ENCODE data around the gene CRABP1. TPM values are rescaled to one million over a fixed set of nuclear protein-coding genes. Genes with fewer than 3 reads are reported as not detected.

The CRABP1 gene
- total and polyA plus RNA-seq, 10 donors, result 3.5 to 159 (median 29.8) TPM

DNA sequence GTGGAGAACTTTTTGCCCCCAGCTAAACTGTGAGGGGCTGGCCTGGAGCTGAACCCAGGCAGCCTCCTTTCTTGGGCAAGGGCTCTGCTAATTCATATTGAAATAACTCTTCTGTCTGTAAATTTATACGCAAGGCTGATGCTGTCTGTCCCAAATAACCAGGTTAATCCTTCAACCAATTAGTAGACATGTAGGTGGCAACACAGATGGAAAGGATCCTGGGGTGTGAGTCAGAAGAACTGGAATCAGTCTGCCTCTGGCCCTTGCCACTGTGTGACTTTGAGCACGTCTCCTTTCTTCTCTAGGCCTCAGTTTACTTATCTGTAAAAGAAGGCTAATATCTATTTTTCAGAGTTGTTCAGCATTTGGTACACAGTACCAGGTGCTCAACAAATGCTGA is 49.6 kb downstream of the CRABP1 start:
- TF ChIP-seq POLR2A (IDR thresholded peaks at IDR 0.05) (no peak), POLR2AphosphoS5 (IDR thresholded peaks at IDR 0.05) (no peak)
- TF ChIP-seq, protein P1, sequence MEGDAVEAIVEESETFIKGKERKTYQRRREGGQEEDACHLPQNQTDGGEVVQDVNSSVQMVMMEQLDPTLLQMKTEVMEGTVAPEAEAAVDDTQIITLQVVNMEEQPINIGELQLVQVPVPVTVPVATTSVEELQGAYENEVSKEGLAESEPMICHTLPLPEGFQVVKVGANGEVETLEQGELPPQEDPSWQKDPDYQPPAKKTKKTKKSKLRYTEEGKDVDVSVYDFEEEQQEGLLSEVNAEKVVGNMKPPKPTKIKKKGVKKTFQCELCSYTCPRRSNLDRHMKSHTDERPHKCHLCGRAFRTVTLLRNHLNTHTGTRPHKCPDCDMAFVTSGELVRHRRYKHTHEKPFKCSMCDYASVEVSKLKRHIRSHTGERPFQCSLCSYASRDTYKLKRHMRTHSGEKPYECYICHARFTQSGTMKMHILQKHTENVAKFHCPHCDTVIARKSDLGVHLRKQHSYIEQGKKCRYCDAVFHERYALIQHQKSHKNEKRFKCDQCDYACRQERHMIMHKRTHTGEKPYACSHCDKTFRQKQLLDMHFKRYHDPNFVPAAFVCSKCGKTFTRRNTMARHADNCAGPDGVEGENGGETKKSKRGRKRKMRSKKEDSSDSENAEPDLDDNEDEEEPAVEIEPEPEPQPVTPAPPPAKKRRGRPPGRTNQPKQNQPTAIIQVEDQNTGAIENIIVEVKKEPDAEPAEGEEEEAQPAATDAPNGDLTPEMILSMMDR (IDR thresholded peaks at IDR 0.05 in 8 of 11, conservative IDR thresholded peaks at IDR 0.05 in 3 of 11), result no peak
- H3K36me3 ChIP-seq, result no peaks in the 10 kb centered on the region
- H3K4me1 ChIP-seq, result no peaks in the 10 kb centered on the region
- H3K4me3 ChIP-seq, result no peak overlapping the region
- H3K27ac ChIP-seq, result peak overlapping the region in 3 of 8 donors; percentile 7 to 13 (median 9)
- H3K27me3 ChIP-seq (replicated peaks in 1 of 7), result peaks cover 0 to 25% (median 0%) of the 10 kb centered on the region in 7 donors
- H3K9me3 ChIP-seq, result no peaks in the 10 kb centered on the region
- WGBS, 5 donors, result 85 to 98% (median 87%) methylated on average over 2 of the region's 2 CpGs
- no peak for DNase-seq
- intact Hi-C loops (cut with DNase I; ENCODE audit: low total_unique reads), result no loop called here

DNA sequence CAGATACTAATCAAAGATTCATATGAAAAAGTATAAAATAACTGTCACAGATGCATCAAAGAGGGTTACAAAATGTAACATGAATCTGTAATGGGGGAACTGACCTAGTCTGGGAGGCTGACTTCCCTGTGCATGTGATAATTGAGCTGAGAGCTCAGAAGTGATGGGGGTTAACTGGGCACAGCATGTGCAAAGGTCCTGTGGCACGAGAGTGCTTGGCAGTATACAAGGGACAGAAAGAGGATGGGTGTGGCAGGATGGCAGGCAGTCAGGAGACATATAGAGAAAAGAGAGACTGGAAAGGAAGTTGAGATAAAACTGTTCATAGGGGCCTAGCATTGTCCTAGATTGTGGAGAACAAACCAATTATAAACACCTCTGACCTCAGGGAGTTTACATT is 50.1 kb downstream of the CRABP1 start:
- H3K4me1 ChIP-seq, result no peaks in the 10 kb centered on the region
- WGBS, 5 donors, result 52 to 81% (median 69%) methylated on average over 1 of the region's 1 CpG
- no peaks in the 10 kb centered on the region for H3K9me3 ChIP-seq
- H3K4me3 ChIP-seq, result no peak overlapping the region
- no peaks in the 10 kb centered on the region for H3K36me3 ChIP-seq
- TF ChIP-seq POLR2AphosphoS5 (IDR thresholded peaks at IDR 0.05), result no peak
- TF ChIP-seq POLR2A (IDR thresholded peaks at IDR 0.05), result no peak
- TF ChIP-seq, protein P1 (IDR thresholded peaks at IDR 0.05 in 8 of 11, conservative IDR thresholded peaks at IDR 0.05 in 3 of 11), result no peak
- peaks cover 0 to 20% (median 0%) of the 10 kb centered on the region in 7 donors for H3K27me3 ChIP-seq (replicated peaks in 1 of 7)
- intact Hi-C loops (cut with DNase I; ENCODE audit: low total_unique reads), result no loop called here
- no peak for DNase-seq
- no peak overlapping the region for H3K27ac ChIP-seq

GRCh38 chr15:78390826-78391225 is 50.7 kb downstream of the CRABP1 start:
- Histone ChIP-seq H3K4me1 (no peaks in the 10 kb centered on the region), H3K27ac (no peak overlapping the region), H3K4me3 (no peak overlapping the region), H3K36me3 (no peaks in the 10 kb centered on the region), H3K27me3 (replicated peaks in 1 of 7) (peaks cover 0 to 16% (median 0%) of the 10 kb centered on the region in 7 donors), H3K9me3 (no peaks in the 10 kb centered on the region)
- 79 to 88% (median 88%) methylated on average over 3 of the region's 3 CpGs for WGBS, 5 donors
- TF ChIP-seq POLR2A (IDR thresholded peaks at IDR 0.05), result no peak
- TF ChIP-seq, protein P1 (IDR thresholded peaks at IDR 0.05 in 8 of 11, conservative IDR thresholded peaks at IDR 0.05 in 3 of 11), result no peak
- no peak for TF ChIP-seq POLR2AphosphoS5 (IDR thresholded peaks at IDR 0.05)
- intact Hi-C loops (cut with DNase I; ENCODE audit: low total_unique reads), result no loop called here
- DNase-seq, result no peak

DNA sequence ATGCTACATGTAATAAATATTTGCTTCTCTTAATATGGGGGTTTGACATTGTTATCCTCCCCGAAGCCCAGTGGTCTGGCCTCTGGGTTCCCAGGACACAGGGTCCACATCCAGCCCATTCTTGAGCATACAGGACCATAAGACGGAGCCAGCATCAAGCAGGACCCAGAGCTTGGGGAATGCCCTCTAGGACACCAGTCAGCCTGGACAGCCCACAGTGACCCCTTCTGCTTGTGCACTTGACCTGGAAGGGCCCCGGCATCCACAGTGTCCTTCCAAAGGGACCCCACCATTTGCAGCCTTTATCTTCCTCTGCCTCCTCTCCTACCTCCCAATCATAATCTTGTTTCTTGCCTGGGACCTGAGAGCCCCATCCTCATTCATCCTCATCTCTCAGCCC is 51.6 kb downstream of the CRABP1 start:
- Histone ChIP-seq H3K36me3 (no peaks in the 10 kb centered on the region), H3K27me3 (replicated peaks in 1 of 7) (peaks cover 0 to 7% (median 0%) of the 10 kb centered on the region in 7 donors), H3K4me1 (peaks cover 0 to 3% (median 0%) of the 10 kb centered on the region in 6 donors), H3K27ac (no peak overlapping the region), H3K4me3 (no peak overlapping the region), H3K9me3 (no peaks in the 10 kb centered on the region)
- DNase-seq, result no peak
- WGBS, 5 donors, result 90 to 98% (median 94%) methylated on average over 3 of the region's 3 CpGs
- intact Hi-C loops (cut with DNase I; ENCODE audit: low total_unique reads), result no loop called here
- TF ChIP-seq, protein P1 (IDR thresholded peaks at IDR 0.05 in 8 of 11, conservative IDR thresholded peaks at IDR 0.05 in 3 of 11), result no peak
- TF ChIP-seq POLR2A (IDR thresholded peaks at IDR 0.05), result no peak
- TF ChIP-seq POLR2AphosphoS5 (IDR thresholded peaks at IDR 0.05), result no peak

All from spleen (tissue), 11 donors.